ENCODE measurements around the gene MAD2L1.
A peak's percentile ranks its signal among the peaks of the same experiment; 100 is the strongest.
"Not testable (repeated sequence)": the region's sequence is repeated elsewhere in the genome, so short reads cannot be mapped to it uniquely, and the experiment has no call there.

The MAD2L1 gene

GRCh38 chr4:120066517-120067340, at the start of gene MAD2L1:
Gene MAD2L1, minus strand, starts transcription at chr4:120066848. Its CDS starts 114 bp downstream, at chr4:120066734.
- DNase-seq (ENCODE audit: low spot score): peak; percentile 99

- DNase-seq (ENCODE audit: low spot score): no peak
These were observed 45.1 kb upstream of the MAD2L1 start for GRCh38 chr4:120111745-120112144.

- no peak for DNase-seq (ENCODE audit: low spot score)
These were observed 42.8 kb upstream of the MAD2L1 start for GRCh38 chr4:120109406-120109805.

- DNase-seq (ENCODE audit: low spot score): no peak
These were observed 38.8 kb upstream of the MAD2L1 start for GRCh38 chr4:120105472-120105871.

GRCh38 chr4:120096508-120097297, 30.1 kb upstream of the MAD2L1 start:
- DNase-seq (ENCODE audit: low spot score): no peak

GRCh38 chr4:120088507-120088906, 21.9 kb upstream of the MAD2L1 start:
- DNase-seq (ENCODE audit: low spot score): no peak

GRCh38 chr4:120088066-120088465, 21.4 kb upstream of the MAD2L1 start:
- not testable (repeated sequence) for DNase-seq (ENCODE audit: low spot score)

GRCh38 chr4:120085705-120086104, 19.1 kb upstream of the MAD2L1 start:
- no peak for DNase-seq (ENCODE audit: low spot score)

GRCh38 chr4:120084327-120084726, 17.7 kb upstream of the MAD2L1 start:
- DNase-seq (ENCODE audit: low spot score): no peak

- no peak for DNase-seq (ENCODE audit: low spot score)
These were observed 16.5 kb upstream of the MAD2L1 start for GRCh38 chr4:120083152-120083551.

GRCh38 chr4:120082251-120082650, 15.6 kb upstream of the MAD2L1 start:
- DNase-seq (ENCODE audit: low spot score): no peak

- DNase-seq (ENCODE audit: low spot score): no peak
These were observed 15.1 kb upstream of the MAD2L1 start for GRCh38 chr4:120081726-120082125.

- DNase-seq (ENCODE audit: low spot score): no peak
These were observed 13.9 kb upstream of the MAD2L1 start for GRCh38 chr4:120080533-120080932.

GRCh38 chr4:120079839-120080520, 13.3 kb upstream of the MAD2L1 start:
- no peak for DNase-seq (ENCODE audit: low spot score)

GRCh38 chr4:120078216-120078615, 11.6 kb upstream of the MAD2L1 start:
- peak; percentile 16 for DNase-seq (ENCODE audit: low spot score)

GRCh38 chr4:120071192-120071795, 4.6 kb upstream of the MAD2L1 start:
- peak; percentile 60 for DNase-seq (ENCODE audit: low spot score)

- DNase-seq (ENCODE audit: low spot score): no peak
These were observed 3.5 kb upstream of the MAD2L1 start for GRCh38 chr4:120070196-120070595.

- no peak for DNase-seq (ENCODE audit: low spot score)
These were observed 603 bp downstream of the MAD2L1 start for GRCh38 chr4:120065974-120066516.

GRCh38 chr4:120064887-120065286, 1.8 kb downstream of the MAD2L1 start:
- DNase-seq (ENCODE audit: low spot score): no peak

GRCh38 chr4:120063711-120064110, 2.9 kb downstream of the MAD2L1 start:
- not testable (repeated sequence) for DNase-seq (ENCODE audit: low spot score)

- DNase-seq (ENCODE audit: low spot score): no peak
These were observed 3.9 kb downstream of the MAD2L1 start for GRCh38 chr4:120062663-120063195.

GRCh38 chr4:120059036-120059435, 7.6 kb downstream of the MAD2L1 start:
- no peak for DNase-seq (ENCODE audit: low spot score)
